Mucosa of descending colon (tissue), 3 donors: Measurements from ENCODE around the gene UNC93A. TPM values are rescaled to one million over a fixed set of nuclear protein-coding genes. Genes with fewer than 3 reads are reported as not detected.
"Not testable (repeated sequence)": the region's sequence is repeated elsewhere in the genome, so short reads cannot be mapped to it uniquely, and the experiment has no call there.

Experiments used
- ATAC-seq: fragments of 200-7000 bp; cut with Tn5 transposase; one replicate; pipeline ENCODE4 v1.9.1; 2020; ENCODE audit warnings: mild to moderate bottlenecking, moderate library complexity
- DNase-seq, 3 donors: peaks; one replicate each; pipeline ENCODE4 v3.0.0-alpha.2; 2020
- H3K36me3 ChIP-seq: fragments of 200-600 bp; one replicate; pipeline ENCODE4 v1.8.0; 2021; ENCODE audit warnings: low read depth, mild to moderate bottlenecking
- H3K4me1 ChIP-seq: fragments of 200-600 bp; one replicate; pipeline ENCODE4 v1.8.0; 2021; ENCODE audit warnings: low read depth, mild to moderate bottlenecking
- H3K4me3 ChIP-seq: fragments of 200-600 bp; one replicate; pipeline ENCODE4 v1.8.0; 2021; ENCODE audit warnings: mild to moderate bottlenecking
- H3K9me3 ChIP-seq: fragments of 200-600 bp; one replicate; pipeline ENCODE4 v1.8.0; 2021; ENCODE audit warnings: mild to moderate bottlenecking
- intact Hi-C, 2 donors: fragments of 100-400 bp; cut with DNase I in 1 of 2; cut with micrococcal nuclease in 1 of 2; formaldehyde crosslinking; loops; one replicate each; pipeline versions ENCODE4 v1.11.0 to v1.11.1; 2022; cut with DNase I, micrococcal nuclease
- total RNA-seq, 3 donors: library from RNA; stranded (reverse); fragmentation: NEBNext Ultra II Directional in 2 of 3; extraction: Animal tissue kit (Norgen Biotek cat#: 25700) in 2 of 3; gene quantifications; one replicate each; pipeline versions ENCODE4 v1.2.1 to v1.2.4, GENCODE V29; 2021 to 2023
- TF ChIP-seq, protein P1 (sequence below): fragments of 200-600 bp; IDR thresholded peaks from one replicate; pipeline ENCODE4 v1.8.0; 2022; ENCODE audit warnings: antibody characterized with exemption, mild to moderate bottlenecking
- donor health status: DM: no; HTN: no; CAD: no; lungs with moderate emphysema.
- donor health status: DM: no; HTN: no; CAD: no.
- donor health status: DM: no; HTN: yes; CAD: no.

The UNC93A gene
- total RNA-seq, 3 donors from 2014 or later, result 2.1 TPM; not detected in 2

- ATAC-seq (no peak), DNase-seq (no peak)
- no peaks in the 10 kb centered on the region for H3K36me3 ChIP-seq
- H3K4me1 ChIP-seq, result no peaks in the 10 kb centered on the region
- intact Hi-C loops, result no loop called here
- H3K4me3 ChIP-seq, result no peak overlapping the region
- TF ChIP-seq, protein P1, sequence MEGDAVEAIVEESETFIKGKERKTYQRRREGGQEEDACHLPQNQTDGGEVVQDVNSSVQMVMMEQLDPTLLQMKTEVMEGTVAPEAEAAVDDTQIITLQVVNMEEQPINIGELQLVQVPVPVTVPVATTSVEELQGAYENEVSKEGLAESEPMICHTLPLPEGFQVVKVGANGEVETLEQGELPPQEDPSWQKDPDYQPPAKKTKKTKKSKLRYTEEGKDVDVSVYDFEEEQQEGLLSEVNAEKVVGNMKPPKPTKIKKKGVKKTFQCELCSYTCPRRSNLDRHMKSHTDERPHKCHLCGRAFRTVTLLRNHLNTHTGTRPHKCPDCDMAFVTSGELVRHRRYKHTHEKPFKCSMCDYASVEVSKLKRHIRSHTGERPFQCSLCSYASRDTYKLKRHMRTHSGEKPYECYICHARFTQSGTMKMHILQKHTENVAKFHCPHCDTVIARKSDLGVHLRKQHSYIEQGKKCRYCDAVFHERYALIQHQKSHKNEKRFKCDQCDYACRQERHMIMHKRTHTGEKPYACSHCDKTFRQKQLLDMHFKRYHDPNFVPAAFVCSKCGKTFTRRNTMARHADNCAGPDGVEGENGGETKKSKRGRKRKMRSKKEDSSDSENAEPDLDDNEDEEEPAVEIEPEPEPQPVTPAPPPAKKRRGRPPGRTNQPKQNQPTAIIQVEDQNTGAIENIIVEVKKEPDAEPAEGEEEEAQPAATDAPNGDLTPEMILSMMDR, result no peak
- H3K9me3 ChIP-seq, result no peaks in the 10 kb centered on the region
These were observed 11.2 kb upstream of the UNC93A start for GRCh38 chr6:167279766-167280446.

DNA sequence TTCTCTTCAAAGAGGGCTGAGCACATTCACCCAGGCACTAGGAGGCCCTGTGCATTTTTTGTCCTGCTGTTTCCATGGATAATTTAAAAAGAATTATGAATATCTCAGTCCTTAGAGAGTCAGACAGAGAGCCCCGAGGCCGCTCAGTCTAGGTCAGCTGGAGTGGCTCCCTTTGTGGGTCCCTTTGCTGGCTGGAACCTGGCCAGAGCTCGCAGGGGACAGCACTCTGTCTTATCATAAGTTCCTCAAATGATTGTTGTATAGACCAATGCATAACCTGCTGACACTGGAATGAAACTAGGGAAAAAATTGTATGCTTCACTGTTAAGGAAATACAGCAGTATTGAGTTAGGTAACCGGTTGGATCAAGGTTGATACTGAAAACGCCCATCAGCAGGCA, 10.6 kb upstream of the UNC93A start:
- intact Hi-C loops, result not testable (repeated sequence)

DNA sequence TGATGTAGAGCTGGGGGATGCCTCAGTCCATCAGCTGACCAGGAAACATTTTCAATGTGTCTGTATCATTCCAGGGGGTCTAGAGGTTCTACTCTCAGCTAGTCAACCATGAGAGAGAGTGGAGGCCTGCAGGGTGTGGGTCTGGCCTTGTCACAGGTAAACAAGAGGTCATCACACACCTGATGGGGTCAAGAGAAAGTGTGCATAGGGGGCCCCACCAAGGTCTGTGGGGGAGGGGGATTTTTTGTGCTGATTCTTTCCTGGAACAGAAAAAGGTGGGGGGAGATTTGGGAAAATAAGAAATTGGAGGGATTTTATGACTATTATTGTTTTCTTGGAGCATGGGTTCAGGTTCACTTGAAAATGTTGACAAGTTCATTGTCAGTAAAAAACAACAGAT, 8.9 kb upstream of the UNC93A start:
- no peak for DNase-seq
- intact Hi-C loops, result no loop called here
- no peaks in the 10 kb centered on the region for H3K9me3 ChIP-seq
- TF ChIP-seq, protein P1, result no peak
- no peaks in the 10 kb centered on the region for H3K4me1 ChIP-seq
- ATAC-seq, result no peak
- no peak overlapping the region for H3K4me3 ChIP-seq
- no peaks in the 10 kb centered on the region for H3K36me3 ChIP-seq

More for the DNA sequence above, 10.6 kb upstream of the UNC93A start:
- H3K36me3 ChIP-seq, H3K4me1 ChIP-seq, ATAC-seq, H3K4me3 ChIP-seq, H3K9me3 ChIP-seq, DNase-seq: not testable (repeated sequence)

DNA sequence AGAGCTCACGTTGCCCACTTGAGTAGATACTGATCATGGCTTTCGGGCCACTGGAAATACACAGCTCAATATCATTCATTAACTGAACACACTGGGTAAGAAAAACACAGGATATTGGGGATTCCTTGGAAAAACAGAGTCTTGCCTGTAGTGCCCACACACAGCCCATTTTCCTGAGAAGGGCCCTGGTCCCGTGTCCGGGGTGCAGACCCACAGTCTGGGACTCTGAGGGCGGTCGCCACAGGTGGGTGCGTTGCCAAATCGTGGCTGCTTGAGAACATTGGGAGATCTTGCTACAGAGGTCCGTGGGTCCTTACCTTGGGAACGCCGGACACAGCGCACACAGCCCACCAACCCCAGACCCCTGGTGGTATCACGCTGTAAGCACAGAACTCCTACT, 6.5 kb upstream of the UNC93A start:
- DNase-seq, H3K36me3 ChIP-seq, H3K4me3 ChIP-seq, ATAC-seq, H3K9me3 ChIP-seq, H3K4me1 ChIP-seq, intact Hi-C loops: not testable (repeated sequence)

- intact Hi-C loops, result no loop called here
- TF ChIP-seq, protein P1, result no peak
- Histone ChIP-seq H3K4me3 (no peak overlapping the region), H3K9me3 (no peaks in the 10 kb centered on the region), H3K36me3 (no peaks in the 10 kb centered on the region), H3K4me1 (no peaks in the 10 kb centered on the region)
- ATAC-seq (peak; percentile 37), DNase-seq (peak in 1 of 3 donors; percentile 22)
These were observed 5.9 kb upstream of the UNC93A start for GRCh38 chr6:167285077-167285770.

DNA sequence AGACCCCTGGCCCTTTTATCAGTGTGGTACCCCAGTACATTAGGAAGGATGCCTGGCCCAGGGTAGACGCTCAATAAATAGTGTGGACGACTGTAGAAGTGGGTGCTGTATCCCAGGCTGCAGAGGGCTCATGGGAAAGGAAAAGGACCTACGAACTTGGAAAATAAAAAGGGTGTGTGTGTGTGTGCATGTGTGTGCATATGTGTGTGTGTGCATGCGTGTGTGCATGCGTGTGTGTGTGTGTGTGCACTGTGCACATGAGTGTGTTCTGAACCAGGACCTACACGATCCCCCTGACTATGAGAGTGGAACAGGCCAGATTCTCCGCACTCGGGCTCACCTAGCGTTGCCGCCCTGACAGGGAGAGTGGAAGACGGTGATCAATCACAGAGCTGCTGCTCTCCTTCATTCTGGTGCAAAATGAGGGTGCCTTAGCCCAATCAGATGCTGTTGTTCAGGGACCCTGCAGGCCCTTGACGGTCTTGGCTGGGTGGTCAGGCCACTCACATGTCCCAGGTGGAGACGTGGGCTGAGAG, 3.5 kb upstream of the UNC93A start:
- H3K4me1 ChIP-seq, result no peaks in the 10 kb centered on the region
- ATAC-seq, result no peak
- H3K9me3 ChIP-seq, result no peaks in the 10 kb centered on the region
- H3K36me3 ChIP-seq, result no peaks in the 10 kb centered on the region
- TF ChIP-seq, protein P1, result no peak
- intact Hi-C loops, result no loop called here
- DNase-seq, result no peak
- no peak overlapping the region for H3K4me3 ChIP-seq
